HG02938 (cell line): Measurements from ENCODE around the gene EXOC7.
"Not testable (repeated sequence)": the region's sequence is repeated elsewhere in the genome, so short reads cannot be mapped to it uniquely, and the experiment has no call there.

Source experiments
- ATAC-seq: cut with Tn5 transposase; IDR thresholded peaks from one replicate; pipeline ENCODE4 v1.9.1; 2021; ENCODE audit warnings: mild to moderate bottlenecking, moderate library complexity; ENCODE audit not compliant: unreplicated experiment

EXOC7 gene

DNA sequence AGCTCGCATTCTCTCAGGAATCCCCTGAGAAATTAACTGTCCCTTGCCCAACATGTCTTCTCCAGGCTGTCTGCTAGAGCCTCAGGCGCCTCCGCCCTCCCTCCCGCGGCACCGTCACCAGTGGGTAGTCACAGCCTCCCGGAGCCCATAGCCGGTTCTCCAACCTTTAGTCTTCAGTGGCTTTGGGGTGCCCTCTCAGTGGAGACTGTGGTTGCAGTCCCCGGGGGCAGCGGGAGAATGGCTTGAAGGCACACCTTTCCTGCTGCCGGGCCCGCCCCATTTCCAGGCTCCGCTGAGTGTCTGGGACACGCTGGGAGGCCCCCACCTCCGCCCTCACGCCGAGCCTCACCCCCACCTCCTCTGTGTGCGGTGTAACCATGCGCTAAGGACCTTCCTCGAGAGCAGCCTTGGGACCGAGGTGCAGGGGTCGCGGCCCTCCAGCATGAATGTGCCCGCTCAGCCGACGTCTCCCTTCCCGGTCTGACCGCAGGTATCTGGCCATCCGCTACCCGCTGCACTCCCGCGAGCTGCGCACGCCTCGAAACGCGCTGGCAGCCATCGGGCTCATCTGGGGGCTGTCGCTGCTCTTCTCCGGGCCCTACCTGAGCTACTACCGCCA is 27.3 kb downstream of the EXOC7 start:
- ATAC-seq: no peak

DNA sequence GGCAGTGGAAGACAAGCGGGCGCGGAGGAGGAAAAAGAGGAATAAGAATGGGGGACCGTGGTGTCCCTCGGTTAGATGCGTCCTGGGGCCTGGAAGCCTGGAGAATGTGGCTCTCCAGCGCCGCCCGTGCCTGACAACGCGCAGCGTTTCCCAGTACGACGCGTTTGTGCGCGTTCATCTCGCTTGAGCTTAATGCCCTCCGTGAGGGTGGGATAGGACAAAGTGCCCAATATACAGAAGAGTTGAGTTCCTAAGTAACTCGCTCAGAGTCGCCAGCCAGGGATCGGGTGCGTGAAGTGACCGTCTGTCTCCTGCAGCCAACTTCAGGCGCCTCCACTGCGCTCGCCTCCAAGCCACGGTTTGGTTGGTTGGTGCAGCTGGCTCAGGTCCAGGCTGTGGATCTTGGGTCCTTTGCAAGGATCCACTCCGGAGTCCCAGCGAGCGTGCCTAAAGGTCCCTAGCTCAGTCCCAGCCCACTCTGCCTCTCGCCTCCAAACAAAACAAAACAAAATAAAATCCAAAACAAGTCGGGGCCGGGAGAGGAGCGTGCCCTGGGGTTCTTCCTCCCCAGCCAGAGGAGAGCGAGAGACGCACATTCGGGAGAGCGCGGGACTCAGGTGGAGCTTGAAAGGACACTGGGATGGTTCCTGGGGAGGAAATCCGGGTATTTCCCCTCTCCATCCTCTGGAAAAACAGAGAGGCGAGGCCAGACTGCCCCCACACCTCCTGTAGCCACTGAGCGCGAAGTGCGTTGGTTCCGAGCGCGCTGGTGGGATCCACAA is 28.0 kb downstream of the EXOC7 start:
- ATAC-seq: no peak

DNA sequence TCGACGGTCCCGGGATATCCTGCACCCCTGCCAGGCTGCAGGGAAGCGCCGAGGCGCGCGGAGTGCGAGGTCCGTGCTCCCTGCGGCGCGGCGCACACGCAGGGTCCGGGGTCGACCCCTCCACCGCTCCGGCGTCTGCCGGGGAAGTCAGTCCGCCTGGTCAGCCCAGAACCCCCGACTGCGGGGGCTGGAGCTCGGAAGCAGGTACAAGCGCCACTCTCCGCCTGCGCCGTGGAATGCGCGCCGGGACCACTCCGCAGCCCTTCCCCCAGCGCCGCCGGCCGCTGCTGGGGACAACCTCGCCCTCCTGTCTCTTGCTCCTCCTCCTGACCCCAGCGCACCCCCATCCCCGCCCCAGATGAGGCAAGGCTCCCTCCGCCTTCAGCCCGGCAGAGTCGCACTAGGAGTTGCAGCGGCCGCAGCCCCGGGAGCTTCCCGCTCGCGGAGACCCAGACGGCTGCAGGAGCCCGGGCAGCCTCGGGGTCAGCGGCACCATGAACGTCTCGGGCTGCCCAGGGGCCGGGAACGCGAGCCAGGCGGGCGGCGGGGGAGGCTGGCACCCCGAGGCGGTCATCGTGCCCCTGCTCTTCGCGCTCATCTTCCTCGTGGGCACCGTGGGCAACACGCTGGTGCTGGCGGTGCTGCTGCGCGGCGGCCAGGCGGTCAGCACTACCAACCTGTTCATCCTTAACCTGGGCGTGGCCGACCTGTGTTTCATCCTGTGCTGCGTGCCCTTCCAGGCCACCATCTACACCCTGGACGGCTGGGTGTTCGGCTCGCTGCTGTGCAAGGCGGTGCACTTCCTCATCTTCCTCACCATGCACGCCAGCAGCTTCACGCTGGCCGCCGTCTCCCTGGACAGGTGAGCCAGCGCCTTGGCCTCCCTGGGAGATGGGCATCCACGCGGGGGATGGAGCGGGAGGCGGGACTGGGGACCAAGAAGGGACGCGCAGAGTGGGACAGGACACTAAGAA is 28.9 kb downstream of the EXOC7 start, which contains the start of gene GALR2:
TSS of gene GALR2 (plus strand) at position 392 of the 974 bp plus-strand sequence. CDS start at position 495, 103 bp downstream.
- ATAC-seq: no peak

DNA sequence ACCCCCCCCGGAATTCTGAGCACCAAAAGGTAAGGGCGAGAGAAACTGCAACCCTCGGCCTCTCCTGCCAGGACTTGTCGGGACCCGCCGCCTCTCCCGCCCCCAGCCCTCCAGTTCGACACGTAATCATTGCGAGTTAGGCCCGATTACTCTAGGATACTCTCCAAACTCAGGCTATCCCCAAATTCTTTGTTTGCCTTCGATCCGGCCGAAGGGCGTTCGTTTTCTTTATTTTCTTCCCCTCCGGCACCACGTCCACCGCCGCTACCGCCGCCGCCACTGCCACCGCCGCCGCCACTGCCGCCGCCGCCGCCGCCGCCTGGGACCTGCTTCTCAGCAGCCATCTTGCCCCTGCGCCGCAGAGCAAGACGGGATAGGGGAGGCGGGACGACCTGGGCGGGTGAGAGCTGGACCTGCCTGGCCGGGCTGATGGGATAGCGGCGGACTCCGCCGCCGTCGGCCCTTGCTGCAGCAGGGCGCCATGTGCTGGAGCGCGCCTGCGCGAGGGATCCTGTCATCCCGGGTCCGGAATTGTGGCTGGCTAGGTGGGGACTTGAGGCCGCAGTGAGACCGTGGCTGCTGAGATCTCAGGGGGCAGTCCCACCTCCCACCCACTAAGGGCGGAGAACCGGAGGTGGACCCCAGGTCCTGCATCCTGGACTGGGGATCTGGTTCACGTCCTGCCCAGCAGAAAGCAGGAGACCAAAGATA is 31.3 kb downstream of the EXOC7 start, which contains the start of gene SRP68:
TSS of gene SRP68 (minus strand) at position 370 of the 711 bp plus-strand sequence. CDS start at position 344, 26 bp downstream.
- peak; percentile 70 for ATAC-seq

DNA sequence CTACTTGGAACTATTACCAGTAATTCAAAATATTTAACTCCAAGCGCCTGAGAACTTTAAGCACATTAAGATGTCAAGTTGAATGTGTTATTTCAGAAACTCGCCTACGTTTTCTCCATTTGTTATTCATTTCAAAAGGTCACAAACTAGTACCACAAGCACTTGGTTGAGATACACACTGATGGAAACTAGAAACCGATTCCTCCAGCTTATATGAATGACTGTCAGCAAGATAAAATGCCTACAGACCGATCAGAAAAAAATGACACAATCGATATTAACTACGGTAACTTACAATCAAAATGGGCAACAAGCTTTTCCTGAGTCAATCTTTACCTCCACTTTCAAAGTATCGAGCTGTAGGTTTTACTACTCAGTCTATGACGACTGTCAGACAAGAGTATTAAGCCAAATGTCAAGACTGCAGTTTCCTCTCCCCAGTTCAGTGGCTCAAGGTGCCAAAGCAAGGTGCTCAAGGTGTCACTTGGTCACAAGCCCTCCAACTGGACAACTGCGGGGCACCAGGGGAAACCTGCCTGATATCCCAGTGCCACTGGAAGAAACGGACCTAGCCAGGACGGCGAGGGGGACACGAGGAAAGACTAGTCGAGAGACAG is 31.9 kb downstream of the EXOC7 start:
- no peak for ATAC-seq

DNA sequence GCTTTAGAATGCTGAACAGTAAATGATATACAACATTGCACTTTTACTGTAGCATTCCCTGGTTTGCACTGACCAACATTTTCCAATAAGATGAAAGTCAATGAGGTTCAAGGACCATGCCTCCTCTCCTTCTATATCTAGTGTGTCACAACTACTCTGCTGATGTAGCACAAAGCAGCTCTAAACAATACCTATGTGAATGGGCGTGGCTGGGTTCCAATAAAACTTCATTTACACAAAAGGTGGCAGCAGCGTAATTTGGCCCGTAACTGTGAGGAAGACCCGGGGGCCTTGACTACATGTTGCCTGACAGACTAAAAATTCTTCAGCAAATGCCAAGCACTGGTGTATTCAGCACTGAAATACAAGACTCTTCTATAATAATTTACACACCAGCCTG is 37.8 kb downstream of the EXOC7 start:
- ATAC-seq: no peak

DNA sequence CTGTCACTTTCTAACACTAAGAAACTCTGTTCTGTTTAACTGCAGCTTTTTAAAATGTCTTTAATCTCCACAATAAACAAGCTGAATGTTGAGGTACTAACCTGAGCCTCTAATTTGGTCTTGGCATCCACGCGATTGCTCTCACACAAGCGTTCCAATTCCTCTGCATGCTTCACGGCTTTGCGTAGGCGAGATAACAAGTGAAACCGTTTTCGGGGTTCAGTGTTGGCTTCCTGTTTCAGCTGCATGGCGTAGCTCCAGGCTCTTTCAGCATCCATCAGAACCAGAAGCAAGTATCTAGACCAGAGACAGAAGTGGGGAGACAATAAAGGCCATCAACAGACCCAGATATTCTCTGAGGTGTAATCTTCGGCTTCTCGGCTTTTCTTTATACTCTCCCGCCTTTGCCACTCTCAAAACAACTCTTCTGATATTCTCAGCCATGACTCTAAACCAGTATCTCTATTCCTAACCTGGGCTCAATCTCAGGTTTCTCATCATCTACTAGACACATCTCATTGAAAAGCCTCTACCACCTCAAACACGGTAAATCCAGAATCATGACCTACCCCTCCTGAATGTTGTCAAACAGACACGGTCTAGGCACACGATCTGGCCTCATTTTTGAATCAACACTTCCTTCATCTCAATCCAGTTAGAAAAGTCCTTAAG is 39.6 kb downstream of the EXOC7 start:
- ATAC-seq: no peak

DNA sequence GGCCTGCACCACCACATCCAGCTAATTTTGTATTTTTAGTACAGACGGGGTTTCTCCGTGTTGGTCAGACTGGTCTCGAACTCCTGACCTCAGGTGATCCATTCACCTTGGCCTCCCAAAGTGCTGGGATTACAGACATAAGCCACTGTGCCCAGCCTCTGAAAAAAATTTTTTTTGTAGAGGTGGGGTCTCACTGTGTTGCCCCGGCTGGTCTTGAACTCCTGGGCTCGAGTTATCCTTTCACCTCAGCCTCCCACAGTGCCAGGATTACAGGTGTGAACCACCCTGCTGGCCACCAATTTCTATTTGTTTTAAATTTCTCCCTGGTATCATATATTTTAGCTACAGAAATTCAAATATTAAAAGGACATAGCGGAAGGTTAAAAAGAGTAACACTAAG is 45.3 kb downstream of the EXOC7 start:
- not testable (repeated sequence) for ATAC-seq

DNA sequence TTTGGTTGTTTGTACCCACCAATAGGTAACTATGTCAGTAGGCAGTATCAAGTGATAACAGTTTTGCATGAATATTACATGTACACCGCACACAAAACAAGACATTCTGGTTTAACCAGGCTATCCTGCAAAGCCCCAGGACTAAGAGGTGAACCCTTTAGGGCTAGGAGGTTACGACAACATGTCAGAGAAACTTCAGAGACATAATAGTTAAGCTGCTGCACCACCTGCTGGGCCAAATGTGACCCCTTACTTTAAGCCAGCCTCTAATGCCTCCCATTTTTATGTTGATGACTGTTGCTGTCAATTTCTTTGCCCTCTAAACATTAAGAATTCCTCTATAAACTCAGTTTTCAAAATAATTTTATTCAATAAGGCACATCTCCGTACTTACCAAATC is 46.7 kb downstream of the EXOC7 start:
- no peak for ATAC-seq

DNA sequence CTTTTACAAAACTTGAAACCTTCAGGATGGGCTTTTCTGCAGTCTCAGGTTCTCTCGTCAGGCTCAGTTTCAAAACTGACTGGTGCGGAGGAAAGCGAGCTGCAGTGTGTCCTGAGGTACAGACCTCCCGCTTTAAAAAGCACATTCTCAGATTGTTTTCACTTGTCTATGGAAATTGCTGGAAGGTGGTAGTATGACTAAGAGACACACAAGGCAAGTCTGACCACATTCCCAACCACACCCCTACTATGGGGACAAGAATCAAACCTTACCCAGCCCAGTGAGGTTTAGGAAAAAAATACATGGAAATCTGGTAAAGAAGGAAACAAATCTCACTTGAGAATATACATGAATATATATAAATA is 49.5 kb downstream of the EXOC7 start:
- ATAC-seq: no peak

DNA sequence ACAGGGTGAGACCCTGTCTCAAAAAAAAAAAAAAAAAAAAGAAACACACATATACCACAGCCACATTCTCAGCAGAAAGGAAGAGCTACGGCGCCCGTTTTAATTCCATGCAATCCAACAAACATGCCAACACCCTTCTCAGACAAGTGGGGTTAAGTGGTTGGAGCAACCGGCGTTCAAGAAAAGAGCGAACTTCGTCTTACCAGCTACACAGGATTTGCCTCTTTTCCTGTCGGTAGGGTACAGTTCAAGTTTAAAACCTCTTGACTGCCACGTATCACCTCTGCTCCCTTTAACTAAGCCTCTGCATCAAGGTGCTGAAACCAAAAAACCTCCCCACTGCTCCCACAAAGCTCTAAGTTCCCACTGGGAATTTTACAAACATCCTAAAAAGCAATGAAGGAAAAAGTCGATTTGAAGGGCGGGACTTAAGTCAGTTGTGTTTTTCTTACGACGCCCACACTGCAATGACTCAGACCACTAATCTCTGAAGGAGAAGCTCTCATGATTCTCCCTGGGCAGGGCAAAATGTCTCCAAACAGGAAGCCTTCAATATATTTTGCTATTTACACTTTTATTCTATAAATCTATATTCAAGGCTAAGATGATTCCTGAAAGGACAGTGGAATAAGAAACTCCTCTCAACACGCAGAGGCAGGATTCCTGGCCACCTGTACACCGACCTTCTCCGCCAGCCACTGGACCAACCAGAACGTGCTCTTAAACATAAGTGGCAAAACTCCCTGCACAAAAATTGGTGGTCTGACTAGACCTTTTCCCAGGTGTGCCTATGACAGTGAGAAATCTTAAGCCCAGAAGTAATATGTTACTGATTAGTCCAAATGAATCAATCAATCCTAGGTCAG is 50.1 kb downstream of the EXOC7 start:
- no peak for ATAC-seq

DNA sequence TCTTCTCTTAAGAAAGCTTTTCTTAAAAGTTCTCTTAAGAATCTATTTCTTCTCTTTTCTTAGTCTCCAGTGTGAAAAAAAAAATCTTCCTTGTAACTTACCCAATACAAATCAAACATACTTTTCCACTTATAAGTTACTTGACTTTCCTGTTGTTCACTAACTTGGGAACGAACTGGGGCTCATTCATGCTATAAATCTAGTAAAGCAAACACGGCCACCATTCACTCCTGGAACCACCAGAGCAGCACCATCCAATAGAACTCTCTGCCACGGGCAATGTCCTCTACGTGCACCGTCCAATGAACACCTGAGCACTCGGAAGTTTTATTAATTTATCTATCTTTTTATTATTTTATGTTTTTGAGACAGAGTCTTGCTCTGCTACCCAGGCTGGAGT is 52.0 kb downstream of the EXOC7 start:
- no peak for ATAC-seq

DNA sequence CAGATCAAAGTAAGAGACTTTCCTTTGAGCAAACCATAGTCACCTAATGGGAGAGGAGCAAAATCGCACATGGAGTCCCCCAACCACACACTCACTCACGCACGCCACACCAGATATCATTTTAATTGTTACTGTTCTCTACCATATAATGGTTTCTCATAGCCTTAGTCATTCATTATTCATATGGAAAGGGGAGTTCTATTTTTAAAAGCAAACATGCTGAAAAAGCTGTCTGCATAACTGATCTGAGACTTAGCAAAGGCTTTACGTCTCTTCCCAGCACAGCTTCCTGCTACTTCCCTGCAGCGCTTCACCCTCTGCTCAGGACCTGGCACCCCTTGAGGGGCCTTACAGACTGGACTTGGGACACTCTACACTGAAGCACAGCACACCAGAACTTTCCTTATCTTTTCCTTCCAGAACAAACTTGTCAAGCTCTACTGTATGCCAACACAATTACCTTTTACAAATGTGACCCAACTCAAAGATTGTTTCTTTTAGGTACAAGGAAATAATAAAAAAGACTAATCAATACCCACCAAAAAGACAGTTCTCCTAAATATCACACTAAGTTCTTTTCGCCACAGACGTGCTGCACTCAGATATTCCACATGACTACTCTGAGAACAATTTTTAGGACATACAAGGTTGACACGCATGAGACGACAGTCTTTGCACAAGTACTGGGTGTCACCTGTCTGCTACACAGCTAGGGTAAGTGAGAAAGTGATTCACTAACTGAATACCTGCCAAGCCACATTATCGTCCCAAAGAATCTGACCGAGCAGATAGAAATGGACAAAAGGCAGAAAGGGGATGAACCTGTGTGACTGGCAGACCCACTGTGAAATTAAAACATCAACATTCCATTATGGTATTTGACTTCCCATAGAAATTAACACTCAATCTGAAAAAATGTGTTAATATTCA is 52.8 kb downstream of the EXOC7 start:
- no peak for ATAC-seq

DNA sequence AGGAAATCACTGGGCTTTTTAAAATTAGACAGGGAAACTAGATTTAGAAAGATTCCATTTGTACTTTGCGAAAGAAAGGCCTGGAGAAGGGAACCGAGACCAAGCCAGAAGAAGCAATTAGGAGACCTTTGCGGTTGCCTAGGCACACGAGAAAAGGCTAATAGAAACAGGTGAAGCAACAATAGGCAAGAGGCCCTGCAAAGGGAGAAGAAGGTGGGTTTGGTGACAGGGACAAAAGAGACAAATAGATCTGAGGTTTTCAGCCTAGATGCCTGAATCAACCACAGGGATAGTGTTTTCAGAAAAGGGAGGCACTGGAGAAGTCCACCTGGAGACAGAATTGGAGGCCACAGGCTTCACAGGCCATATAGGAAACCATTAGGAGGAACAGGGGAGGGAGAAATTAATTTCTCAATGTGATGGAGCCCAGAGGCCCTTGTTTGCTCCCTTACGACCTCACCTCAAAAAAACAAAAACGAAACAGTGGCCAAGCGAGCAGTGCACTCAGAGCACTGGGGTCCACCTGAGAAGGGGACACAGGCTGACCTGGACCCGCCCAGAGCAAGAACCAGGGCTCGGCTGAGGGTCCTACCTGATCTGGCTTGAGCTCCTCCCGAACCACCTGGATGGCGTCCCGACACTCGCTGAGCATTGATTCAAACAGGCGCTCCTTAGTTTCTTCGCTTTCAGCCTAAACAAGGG is 53.6 kb downstream of the EXOC7 start:
- no peak for ATAC-seq

DNA sequence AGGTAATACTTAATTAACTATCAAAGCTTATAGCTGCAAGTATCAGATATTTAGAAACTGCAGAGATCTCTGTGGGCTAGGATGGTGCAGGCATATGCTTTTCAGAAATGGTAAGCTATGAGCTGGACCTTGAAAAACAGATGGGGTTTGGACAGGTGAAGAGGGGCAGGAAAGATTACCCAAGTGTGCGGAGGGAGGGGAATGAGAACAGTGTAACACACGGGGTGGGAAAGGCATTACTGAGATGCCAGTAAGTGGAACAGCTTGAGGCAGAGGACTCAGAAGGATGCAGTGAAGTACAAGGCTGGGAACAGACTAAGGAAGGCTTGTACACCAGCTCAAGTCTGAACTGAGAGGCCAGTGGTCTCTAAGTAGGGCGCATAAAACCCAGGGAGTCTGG is 54.3 kb downstream of the EXOC7 start:
- no peak for ATAC-seq

DNA sequence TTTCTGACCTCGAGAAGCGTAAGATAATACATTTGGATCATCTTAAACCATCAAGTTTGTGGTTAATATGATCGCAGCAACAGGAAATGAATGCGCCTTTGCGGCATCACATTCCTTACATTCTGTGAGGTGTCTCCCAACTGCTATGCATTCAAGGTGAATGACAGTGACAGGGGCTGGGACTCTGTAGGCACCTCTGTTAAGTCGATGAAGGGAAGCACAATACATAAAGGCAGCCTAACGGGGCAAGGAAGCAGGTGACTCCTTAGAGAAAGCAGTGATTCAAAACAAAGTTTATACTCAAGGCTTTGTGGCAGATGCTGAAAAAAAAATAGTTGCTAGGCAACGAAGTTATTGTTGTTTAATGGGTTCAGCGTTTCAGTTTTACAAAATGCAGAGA is 54.9 kb downstream of the EXOC7 start:
- ATAC-seq: no peak

DNA sequence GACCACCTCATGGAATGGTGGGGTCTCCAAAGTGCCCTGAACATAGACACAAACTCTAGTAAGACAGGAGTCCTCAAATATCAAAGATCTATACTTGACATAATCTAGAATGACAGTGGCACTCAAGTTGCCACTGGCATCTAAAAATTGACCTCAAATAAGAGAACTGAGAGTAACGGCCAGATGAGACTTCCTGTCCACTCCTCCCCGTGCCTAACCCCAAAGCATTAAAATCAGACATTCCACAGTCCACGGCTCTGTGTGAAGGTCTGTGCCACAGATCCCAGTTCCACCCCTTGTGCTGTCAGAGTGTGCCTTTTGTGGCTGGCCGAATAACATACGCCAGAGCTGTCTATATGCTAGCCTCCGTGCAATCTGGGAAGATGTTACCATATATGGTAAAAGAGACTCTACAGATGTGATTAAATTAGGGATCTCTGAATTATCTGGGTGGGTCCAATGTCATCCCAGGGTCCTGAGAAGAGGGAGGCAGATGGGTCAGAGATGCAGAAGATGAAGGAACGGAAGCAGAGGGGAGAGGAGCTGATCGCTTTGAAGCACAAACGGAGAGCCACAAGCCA is 55.5 kb downstream of the EXOC7 start:
- ATAC-seq: no peak
